AML-193 (cell line): ENCODE measurements around the gene CA9.

Experiments
- DNase-seq, 2 experiments: peaks; one replicate each; lab custom pipeline; 2025; lab: John Stamatoyannopoulos, UW

CA9 gene

GRCh38 chr9:35717132-35717870 lies 43.6 kb downstream of the CA9 start:
- no peak for DNase-seq

DNA sequence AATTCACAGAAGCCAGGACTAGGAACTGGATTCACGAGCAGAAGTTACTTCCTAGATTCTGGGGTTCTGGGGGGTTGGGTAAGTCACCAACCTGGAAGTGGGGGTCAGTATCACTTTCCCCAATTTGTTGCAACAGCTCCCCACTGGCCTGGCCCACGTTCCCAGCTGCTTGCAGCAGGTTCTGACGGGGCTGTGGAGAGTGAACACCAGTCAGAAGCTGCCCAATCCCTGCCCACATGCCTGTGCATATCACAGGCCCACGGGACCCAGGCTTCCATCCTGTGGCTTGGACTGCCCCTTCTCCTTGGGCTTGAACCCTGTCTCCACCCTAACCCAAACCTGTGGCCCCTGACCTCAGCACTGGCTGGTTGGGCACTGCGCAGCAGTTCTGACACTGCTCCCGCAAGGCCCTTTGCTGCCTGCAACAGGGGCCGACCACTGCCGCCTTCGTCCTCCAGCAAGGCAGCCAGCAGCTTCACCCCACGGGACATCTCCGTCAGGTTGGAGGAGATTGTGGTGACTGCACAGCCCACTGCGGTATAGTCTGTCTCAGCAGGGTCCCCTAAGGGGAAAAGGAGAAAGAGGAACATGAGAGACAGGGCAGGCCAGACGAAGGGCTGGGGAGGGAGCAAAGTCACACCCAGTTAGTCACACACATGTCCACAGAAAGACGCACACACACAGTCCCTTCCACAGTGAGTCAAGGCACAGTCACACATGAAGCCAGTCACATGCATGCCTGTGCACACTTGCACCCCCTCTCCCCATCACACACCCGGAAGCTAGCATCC lies 45.2 kb downstream of the CA9 start:
- no peak for DNase-seq

- no peak for DNase-seq
These were observed 45.8 kb downstream of the CA9 start for GRCh38 chr9:35719546-35719945.

GRCh38 chr9:35723426-35723825 lies 49.7 kb downstream of the CA9 start:
- no peak for DNase-seq

DNA sequence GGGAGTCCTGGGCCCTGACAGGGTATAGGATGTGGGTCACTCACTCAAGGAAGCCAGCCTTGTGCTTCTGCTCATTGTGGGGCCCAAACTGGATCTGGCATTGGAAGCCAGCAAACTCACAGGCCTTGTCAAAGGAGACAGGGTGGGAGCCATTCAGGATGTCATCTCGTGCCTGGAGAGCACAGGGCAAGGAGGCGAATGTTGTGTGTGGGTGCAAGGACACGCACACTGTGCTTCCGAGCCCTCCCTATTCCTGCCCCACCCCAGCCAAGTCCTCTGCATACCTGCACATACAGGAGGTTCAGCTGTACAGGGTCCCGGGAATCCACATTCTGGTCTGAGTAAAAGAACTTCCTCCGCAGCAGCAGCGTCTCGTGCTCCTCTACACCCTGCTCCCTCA lies 50.2 kb downstream of the CA9 start:
- no peak for DNase-seq

DNA sequence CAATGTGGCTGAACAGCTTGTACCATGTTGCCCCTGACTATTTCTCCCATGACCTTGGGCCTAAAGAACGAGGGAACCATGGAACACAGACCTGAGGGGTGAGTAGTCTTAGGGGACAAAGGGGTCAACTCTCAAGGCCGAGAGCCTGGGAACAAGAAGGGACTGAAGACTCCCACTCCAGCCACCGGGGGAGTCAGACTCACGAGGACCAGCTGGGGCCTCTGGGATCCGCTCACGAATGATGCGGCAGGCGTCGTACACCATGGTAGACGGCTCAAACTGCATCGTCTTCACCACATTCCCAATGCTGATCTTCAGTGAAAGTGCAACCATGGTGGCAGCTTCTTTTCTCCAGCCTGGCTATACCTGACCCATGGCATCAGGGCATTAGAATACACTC lies 51.6 kb downstream of the CA9 start:
- no peak for DNase-seq

- peak; percentile 23 to 36 for DNase-seq
These were observed 53.2 kb downstream of the CA9 start for GRCh38 chr9:35726931-35727330.

DNA sequence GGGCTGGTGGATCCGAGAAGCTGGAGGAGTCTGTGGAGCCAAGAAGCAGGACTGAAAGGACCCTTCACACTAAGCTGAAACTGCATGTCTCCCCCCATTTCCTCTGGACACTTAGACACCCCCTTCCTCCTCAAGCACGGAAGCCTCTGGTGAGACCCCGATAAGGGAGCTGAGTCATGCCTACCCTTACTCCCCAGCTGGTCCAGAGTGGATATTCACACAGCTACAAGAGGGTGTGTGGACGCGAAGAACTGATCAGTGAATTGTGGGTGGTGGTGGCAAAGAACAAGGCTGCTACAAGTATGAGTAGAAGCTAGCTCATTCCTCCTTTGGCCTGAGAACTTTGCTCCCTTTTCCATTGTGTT lies 53.9 kb downstream of the CA9 start:
- no peak for DNase-seq

DNA sequence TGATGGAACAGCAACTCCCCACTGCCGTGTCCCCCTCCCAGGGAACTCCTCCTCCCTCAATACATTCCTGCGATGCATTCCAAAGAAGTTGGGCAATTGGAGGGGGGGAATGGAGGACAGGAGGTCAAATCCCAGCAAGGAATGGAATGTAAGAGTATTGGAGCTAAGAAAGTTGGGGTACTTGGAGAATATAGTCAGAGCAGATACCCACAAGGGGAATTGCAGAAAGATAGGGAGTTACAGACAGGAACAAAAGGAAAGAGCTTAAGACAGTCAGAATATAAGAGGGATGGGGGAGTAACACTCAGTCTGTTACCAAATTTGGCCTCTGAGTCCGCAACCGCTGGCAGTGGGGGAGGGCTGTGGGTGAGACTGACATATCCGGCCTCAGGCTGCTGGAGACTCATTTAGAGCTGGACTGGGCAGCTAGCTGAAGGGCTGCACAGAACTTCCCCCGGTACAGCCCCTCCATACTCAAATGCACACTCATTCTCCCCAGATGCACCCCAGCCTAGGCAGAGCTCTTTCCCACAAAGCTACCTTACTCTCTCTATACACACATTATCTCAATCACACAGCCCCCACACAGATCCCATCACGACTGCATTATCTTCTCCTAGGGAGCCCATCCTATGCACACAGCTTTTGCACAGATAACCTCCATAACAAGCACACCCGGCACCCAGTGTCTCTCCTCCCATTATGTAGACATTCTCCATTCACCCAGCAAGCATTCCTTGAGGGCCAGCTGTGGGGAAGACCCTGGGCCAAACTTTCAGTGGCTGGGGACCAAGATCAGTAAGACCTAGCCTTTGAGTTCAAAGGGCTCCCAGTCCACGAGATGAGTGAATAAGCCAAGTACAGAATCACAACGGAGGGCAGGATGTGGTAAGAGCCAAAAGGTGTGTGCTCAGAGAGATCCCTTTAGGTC lies 54.6 kb downstream of the CA9 start:
- DNase-seq, result peak; percentile 73 to 74

- DNase-seq, result no peak
These were observed 55.4 kb downstream of the CA9 start for GRCh38 chr9:35729101-35729500.

- peak; percentile 73 to 75 for DNase-seq
These were observed 56.2 kb downstream of the CA9 start for GRCh38 chr9:35729700-35730485.

DNA sequence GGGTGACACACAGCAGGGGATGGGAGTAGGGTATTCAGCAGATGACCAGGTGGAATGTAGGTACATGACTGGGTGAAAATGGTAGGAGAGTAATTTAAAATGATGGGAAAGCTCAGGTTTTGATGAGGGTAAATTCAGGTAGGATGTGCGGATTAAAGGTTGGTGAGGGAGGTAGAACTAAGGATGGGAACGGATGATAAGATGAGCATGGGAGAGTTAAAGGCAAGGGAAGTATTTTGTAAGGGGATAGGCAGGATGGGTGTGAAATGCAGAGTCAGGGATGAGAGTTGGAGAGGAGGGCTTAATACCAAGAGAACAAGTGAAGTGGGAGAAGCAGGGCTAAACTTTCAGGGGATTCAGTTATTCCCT lies 56.7 kb downstream of the CA9 start:
- DNase-seq, result no peak
